ENCODE results near the gene PATJ.

DNA sequence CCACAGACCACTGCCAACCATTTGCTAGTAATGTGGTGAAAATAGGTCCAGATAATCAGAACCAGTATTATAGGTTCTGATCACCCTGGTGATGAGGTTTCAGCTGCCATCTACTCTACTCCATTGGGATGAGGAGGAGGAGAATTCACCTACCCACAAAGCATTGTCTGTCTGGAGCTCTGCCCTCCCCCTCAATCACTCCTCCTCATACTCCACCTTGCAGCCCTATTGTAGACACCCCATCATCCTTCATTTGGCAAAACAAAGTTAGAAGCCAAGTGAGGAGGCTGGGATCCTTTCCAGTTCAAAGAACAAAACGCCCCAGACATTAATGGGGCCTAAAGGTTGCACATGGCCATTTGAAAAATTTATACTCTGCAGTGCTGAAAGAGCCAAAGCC is 295.0 kb downstream of the PATJ start:
- no peak for TF ChIP-seq POLR2A (IDR thresholded peaks at IDR 0.05)
- TF ChIP-seq, protein P1, sequence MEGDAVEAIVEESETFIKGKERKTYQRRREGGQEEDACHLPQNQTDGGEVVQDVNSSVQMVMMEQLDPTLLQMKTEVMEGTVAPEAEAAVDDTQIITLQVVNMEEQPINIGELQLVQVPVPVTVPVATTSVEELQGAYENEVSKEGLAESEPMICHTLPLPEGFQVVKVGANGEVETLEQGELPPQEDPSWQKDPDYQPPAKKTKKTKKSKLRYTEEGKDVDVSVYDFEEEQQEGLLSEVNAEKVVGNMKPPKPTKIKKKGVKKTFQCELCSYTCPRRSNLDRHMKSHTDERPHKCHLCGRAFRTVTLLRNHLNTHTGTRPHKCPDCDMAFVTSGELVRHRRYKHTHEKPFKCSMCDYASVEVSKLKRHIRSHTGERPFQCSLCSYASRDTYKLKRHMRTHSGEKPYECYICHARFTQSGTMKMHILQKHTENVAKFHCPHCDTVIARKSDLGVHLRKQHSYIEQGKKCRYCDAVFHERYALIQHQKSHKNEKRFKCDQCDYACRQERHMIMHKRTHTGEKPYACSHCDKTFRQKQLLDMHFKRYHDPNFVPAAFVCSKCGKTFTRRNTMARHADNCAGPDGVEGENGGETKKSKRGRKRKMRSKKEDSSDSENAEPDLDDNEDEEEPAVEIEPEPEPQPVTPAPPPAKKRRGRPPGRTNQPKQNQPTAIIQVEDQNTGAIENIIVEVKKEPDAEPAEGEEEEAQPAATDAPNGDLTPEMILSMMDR (IDR thresholded peaks at IDR 0.05): no peak

Measured in esophagus squamous epithelium (tissue), 4 donors.